Loucy (cell line): ENCODE results near the gene SIGLEC7.

ENCODE experiments used
- EZH2phosphoT487 ChIP-seq: fragments of 200-600 bp; IDR thresholded peaks from 2 replicates; pipeline ENCODE4 v1.6.1; 2018; ENCODE audit warnings: antibody characterized with exemption, mild to moderate bottlenecking, moderate library complexity, borderline replicate concordance
- TF ChIP-seq, protein P1 (sequence below): fragments of 200-600 bp; sonication (generic); conservative IDR thresholded peaks from 2 replicates; pipeline ENCODE4 v1.5.1; 2014; ENCODE audit warnings: mild to moderate bottlenecking, antibody characterized with exemption, low read length

DNA sequence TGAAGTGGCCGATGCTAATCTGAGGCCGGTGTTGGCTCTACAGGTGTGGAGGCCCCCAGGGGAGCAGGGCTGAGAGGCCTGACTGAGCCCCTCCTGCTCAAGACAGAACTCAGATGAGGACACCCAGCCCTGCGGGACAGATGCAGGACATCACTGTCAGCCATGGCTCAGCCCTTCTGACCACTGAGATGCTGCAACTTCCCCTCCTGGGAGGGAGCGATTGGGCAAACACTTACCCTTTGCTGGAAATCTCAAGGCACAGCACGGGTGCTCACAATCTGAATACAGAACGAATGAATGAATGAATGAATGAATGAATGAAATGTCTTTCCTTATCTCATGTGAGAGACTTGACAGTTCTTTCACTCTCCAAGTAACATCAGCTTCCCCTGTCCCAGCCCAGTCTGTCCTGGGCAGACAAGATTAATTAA lies 3.5 kb upstream of the SIGLEC7 start:
- TF ChIP-seq, protein P1, sequence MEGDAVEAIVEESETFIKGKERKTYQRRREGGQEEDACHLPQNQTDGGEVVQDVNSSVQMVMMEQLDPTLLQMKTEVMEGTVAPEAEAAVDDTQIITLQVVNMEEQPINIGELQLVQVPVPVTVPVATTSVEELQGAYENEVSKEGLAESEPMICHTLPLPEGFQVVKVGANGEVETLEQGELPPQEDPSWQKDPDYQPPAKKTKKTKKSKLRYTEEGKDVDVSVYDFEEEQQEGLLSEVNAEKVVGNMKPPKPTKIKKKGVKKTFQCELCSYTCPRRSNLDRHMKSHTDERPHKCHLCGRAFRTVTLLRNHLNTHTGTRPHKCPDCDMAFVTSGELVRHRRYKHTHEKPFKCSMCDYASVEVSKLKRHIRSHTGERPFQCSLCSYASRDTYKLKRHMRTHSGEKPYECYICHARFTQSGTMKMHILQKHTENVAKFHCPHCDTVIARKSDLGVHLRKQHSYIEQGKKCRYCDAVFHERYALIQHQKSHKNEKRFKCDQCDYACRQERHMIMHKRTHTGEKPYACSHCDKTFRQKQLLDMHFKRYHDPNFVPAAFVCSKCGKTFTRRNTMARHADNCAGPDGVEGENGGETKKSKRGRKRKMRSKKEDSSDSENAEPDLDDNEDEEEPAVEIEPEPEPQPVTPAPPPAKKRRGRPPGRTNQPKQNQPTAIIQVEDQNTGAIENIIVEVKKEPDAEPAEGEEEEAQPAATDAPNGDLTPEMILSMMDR: no peak
- no peak for TF ChIP-seq EZH2phosphoT487
